Mucosa of stomach (tissue), 1 donor: ENCODE results near the gene TMEM95.
"Not testable (repeated sequence)": the region's sequence is repeated elsewhere in the genome, so short reads cannot be mapped to it uniquely, and the experiment has no call there.

Source experiments
- H3K27me3 ChIP-seq: one replicate; pipeline ENCODE4 v1.7.0; 2013; ENCODE audit warnings: mild to moderate bottlenecking, low read length; ENCODE audit not compliant: control insufficient read depth, insufficient read depth
- H3K36me3 ChIP-seq: one replicate; pipeline ENCODE4 v1.7.0; 2013; ENCODE audit warnings: low read length; ENCODE audit not compliant: control insufficient read depth, insufficient read depth
- H3K4me1 ChIP-seq: one replicate; pipeline ENCODE4 v1.7.0; 2013; ENCODE audit warnings: mild to moderate bottlenecking, low read length; ENCODE audit not compliant: control insufficient read depth, insufficient read depth
- H3K4me3 ChIP-seq: one replicate; pipeline ENCODE4 v1.7.0; 2013; ENCODE audit warnings: low read length
- H3K9ac ChIP-seq: one replicate; pipeline ENCODE4 v1.7.0; 2013; ENCODE audit warnings: mild to moderate bottlenecking, low read length, moderate library complexity
- H3K9me3 ChIP-seq: one replicate; pipeline ENCODE4 v1.7.0; 2013; ENCODE audit warnings: mild to moderate bottlenecking, low read length, moderate library complexity; ENCODE audit not compliant: control insufficient read depth
- donor health status: Pancreatic carcinoma.

Gene TMEM95

DNA sequence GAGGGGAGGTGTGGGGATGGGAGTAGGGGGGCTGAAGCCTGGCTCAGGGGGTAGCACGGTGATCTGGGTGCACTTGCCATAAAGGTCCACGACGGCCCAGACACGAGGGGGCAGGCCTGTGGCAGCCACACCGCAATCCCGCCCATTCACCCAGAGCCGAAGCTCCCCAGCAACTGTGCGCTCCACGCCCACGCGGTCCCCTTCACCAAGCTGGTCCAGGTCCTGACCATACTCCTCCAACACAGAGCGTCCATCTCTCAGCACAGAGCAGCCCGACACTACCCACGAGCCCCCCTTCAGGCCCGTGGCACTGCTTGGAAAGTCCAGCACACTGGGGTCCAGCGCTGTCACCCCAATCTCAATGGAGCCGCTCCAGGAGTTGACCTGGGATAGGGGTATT, 27.5 kb upstream of the TMEM95 start:
- H3K36me3 ChIP-seq, result peaks cover 12% of the 10 kb centered on the region
- H3K4me1 ChIP-seq, result peaks cover 6% of the 10 kb centered on the region
- H3K9me3 ChIP-seq, result no peaks in the 10 kb centered on the region
- no peak overlapping the region for H3K4me3 ChIP-seq
- no peaks in the 10 kb centered on the region for H3K27me3 ChIP-seq
- no peak overlapping the region for H3K9ac ChIP-seq

DNA sequence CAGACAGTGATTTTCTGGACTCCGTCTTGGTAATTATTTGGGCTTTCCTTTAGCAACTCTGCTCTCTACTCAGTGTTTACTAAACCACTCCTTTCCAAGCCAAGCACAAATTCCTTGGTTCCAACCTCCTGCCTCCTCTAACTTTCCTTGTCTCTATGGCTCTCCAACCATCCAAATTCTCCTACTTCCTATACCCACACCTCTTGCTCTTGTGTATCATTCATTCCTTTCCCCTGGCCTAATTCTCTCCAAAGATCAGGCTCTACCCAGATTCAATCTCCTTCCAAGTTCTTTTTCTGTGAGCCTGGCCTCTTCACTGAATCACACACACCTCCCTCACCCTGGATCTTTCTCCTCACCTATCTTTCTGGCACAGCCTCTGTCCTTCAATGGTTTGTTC, 26.9 kb upstream of the TMEM95 start:
- peak overlapping the region; percentile 79 for H3K9ac ChIP-seq
- H3K9me3 ChIP-seq, result no peaks in the 10 kb centered on the region
- peaks cover 12% of the 10 kb centered on the region for H3K36me3 ChIP-seq
- H3K4me3 ChIP-seq, result no peak overlapping the region
- no peaks in the 10 kb centered on the region for H3K27me3 ChIP-seq
- peaks cover 6% of the 10 kb centered on the region for H3K4me1 ChIP-seq

DNA sequence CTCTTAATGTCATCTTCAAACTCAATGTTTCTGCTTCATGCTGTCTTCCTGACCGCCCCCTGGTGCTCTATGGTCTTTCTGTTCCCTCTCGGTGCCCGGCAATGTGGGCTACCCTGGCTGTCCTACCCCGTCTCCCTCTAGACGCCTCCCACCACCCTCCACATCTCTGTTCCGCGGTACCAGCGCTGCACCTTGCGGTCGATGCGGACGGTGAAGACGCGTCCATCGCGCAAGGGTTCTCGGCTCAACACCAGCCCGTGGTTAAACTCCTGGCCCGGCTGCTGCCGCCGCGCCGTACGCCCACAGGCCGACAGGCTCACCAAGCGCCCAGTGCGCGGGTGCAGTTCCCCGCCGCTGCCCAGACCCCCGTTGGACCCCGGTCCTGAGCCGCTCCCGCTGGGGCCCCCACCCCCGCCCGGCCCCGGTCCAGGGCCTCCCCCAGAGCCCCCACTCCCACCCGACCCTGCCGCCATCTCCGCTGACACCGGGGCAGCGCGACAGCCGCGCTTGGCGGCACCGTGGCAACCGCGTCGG, 26.0 kb upstream of the TMEM95 start, which contains the start of gene NEURL4:
TSS of gene NEURL4 (minus strand) at position 496 of the 534 bp plus-strand sequence. CDS start at position 473, 23 bp downstream.
- peaks cover 6% of the 10 kb centered on the region for H3K4me1 ChIP-seq
- H3K9me3 ChIP-seq, result no peaks in the 10 kb centered on the region
- peak within 1 kb of the TSS; percentile 95 for H3K4me3 ChIP-seq
- peak within 1 kb of the TSS; percentile 79 for H3K9ac ChIP-seq
- H3K27me3 ChIP-seq, result no peaks in the 10 kb centered on the region
- H3K36me3 ChIP-seq, result peaks cover 8% of the 10 kb centered on the region

DNA sequence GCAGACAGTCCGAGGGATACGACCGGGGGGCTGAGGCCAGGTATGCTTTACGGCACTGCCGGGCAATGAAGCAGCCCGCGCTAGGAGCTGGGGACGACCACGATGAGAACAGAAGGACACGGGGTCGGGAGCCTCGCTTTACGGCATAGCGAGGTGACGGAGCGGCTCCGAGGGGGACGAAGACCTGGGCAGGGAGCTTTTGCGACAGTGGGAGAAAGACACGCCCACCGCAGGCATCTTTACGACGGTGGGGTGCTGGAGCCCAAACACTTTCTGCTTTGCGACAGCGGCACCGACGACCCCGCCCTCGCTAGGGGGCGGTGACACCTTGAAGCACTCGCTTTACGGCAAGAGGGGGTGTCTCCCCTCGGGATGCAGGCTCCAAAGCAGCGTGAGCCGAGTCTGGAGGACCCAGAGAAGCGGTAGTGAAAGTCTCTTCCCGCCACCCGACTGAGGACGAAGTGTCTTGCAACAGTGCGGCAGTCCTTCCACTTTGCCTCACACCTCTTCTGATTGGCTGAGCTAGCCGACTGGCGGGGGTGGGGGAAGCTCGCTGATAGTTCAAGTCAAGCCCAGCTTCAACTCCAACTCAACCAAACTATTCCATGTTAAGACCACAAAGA, 25.5 kb upstream of the TMEM95 start:
- Histone ChIP-seq H3K4me1 (peaks cover 6% of the 10 kb centered on the region), H3K27me3 (no peaks in the 10 kb centered on the region), H3K9ac (peak overlapping the region; percentile 79), H3K36me3 (peaks cover 4% of the 10 kb centered on the region), H3K4me3 (peak overlapping the region; percentile 95), H3K9me3 (no peaks in the 10 kb centered on the region)

DNA sequence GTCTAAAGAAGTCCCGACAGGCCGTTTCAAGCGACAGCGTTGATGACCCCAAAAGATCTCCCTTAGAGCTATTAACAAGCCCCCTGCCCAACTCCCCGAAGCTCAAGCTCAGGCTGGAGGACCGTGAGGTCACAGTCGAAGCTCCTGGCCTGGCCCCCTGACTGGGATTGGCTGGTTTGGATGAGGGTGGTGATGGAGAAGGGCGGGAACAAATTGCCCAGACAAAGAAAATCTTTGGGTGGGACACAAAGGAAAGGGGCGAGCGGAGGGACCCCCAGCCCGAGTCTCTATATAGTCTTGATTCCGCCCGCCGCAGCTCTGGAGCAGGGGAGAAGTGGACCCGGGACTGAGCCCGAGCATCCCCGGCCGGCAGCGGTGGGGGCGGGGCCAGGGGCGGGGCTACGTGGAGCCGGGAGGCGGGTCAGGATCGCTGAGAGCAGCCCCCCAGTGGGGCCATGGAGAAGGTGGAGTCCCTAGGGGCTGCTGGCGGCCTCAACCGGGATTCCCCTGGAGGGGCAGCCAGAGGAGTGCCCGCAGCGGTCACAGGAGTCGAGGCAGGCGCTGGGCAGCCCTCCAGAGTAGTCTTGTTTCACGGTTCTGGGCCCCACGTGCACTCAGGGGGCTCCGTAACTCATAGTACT, 24.8 kb upstream of the TMEM95 start:
- H3K4me3 ChIP-seq, result peak overlapping the region; percentile 95
- peak overlapping the region; percentile 79 for H3K9ac ChIP-seq
- H3K36me3 ChIP-seq, result no peaks in the 10 kb centered on the region
- H3K4me1 ChIP-seq, result peaks cover 6% of the 10 kb centered on the region
- H3K27me3 ChIP-seq, result no peaks in the 10 kb centered on the region
- H3K9me3 ChIP-seq, result no peaks in the 10 kb centered on the region

DNA sequence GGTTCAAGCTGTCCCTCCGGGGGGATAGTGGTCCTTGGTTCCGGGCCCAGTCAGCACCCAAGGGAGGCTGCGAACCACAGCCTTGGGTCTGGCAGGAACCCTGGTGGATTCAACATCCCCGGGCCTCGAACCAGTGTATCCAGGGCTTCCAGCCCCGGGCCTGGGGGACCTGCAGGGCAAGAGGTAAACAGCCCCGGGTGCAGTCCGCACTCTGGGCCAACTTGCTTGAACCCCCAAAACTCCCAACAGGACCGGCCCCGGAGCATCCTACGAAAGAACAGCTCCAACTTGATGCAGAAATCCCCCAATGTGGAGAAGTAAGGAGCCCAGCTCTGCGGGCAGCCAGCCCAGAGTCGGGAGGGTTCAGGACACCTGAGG, 24.3 kb upstream of the TMEM95 start:
- H3K27me3 ChIP-seq, result no peaks in the 10 kb centered on the region
- no peak overlapping the region for H3K9ac ChIP-seq
- H3K36me3 ChIP-seq, result no peaks in the 10 kb centered on the region
- no peak overlapping the region for H3K4me3 ChIP-seq
- no peaks in the 10 kb centered on the region for H3K9me3 ChIP-seq
- peaks cover 6% of the 10 kb centered on the region for H3K4me1 ChIP-seq

DNA sequence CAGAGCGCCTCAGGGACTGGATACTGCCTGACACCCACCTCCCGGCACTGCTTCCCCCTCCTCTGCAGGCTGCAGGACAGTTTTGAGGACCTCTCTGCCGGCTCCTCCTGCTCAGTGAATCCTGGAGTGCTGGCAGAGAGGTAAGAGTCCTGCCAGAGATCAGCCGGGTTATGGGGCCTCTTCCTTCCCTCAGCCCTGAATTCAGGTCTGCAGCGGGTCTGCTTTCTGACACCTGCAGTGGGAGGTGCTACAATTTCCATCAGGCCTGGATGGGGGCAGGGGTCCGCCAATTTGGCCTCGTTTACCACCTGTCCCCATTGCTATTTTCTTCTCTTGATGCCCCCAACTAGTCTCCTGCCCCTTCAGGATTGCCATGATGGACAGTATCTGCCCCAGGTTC, 22.8 kb upstream of the TMEM95 start:
- no peak overlapping the region for H3K9ac ChIP-seq
- peaks cover 6% of the 10 kb centered on the region for H3K4me1 ChIP-seq
- H3K27me3 ChIP-seq, result peaks cover 11% of the 10 kb centered on the region
- H3K36me3 ChIP-seq, result no peaks in the 10 kb centered on the region
- H3K9me3 ChIP-seq, result no peaks in the 10 kb centered on the region
- H3K4me3 ChIP-seq, result no peak overlapping the region

DNA sequence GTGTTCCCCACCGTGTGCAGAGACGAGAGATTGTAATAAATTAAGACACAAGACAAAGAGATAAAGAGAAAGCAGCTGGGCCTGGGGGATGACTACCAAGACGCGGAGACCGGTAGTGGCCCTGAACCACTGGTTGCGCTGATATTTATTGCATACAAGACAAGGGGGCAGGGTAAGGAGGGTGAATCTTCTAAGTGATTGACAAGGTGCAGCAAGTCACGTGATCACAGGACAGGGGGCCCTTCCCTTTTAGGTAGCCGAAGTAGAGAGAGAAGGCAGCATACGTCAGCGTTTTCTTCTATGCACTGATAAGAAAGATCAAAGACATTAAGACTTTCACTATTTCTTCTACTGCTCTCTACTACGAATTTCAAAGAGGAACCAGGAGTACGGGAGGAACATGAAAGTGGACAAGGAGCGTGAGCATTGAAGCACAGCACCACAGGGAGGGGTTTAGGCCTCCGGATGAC, 22.3 kb upstream of the TMEM95 start:
- H3K9me3 ChIP-seq, H3K4me3 ChIP-seq, H3K9ac ChIP-seq, H3K36me3 ChIP-seq, H3K4me1 ChIP-seq: not testable (repeated sequence)
- H3K27me3 ChIP-seq, result peaks cover 11% of the 10 kb centered on the region

DNA sequence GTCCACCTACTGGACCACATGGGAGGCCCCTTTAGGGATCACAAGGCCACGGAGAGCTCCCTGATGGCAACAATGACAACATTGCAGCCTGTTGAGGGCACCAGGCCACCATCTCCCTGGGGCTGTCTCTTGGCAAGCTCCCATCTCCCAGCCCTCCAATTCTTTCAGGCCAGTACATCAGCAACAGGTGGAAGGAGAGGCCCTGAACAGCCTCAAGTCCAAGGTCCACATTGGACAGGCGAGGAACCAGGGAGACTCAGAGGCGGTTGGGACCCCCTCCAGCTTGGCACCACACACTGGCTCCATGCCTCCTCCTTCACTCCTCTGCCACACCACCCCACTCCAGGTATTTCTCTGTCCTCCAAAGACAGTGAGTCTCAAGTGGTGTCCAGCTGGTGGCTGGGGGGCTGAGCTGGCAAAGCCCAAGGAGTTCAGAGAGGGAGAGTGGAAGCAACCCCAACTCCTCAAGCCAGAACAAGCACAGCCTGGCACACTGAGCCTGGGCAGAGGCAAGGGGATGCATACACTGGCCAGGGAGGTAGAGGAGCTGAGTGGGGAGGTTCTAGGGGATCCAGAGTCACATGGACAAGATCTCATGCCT, 19.9 kb upstream of the TMEM95 start:
- no peaks in the 10 kb centered on the region for H3K4me1 ChIP-seq
- H3K9me3 ChIP-seq, result no peaks in the 10 kb centered on the region
- peaks cover 11% of the 10 kb centered on the region for H3K27me3 ChIP-seq
- H3K9ac ChIP-seq, result no peak overlapping the region
- H3K4me3 ChIP-seq, result no peak overlapping the region
- H3K36me3 ChIP-seq, result no peaks in the 10 kb centered on the region

DNA sequence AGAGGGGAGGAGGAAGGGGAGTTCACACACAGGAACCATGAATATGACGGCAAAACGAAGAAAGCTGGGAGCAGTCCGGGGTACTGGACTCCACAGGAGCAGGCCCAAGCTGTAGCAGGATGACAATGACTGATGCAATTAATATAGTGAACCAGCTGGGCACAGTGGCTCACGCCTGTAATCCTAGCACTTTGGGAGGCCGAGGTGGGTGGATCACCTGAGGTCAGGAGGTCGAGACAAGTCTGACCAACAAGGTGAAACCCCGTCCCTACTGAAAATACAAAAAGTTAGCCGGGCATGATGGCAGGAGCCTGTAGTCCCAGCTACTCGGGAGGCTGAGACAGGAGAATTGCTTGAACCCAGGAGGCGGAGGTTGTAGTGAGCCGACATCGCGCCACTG, 19.2 kb upstream of the TMEM95 start:
- H3K4me3 ChIP-seq, H3K36me3 ChIP-seq, H3K9ac ChIP-seq, H3K4me1 ChIP-seq, H3K9me3 ChIP-seq: not testable (repeated sequence)
- peaks cover 11% of the 10 kb centered on the region for H3K27me3 ChIP-seq

DNA sequence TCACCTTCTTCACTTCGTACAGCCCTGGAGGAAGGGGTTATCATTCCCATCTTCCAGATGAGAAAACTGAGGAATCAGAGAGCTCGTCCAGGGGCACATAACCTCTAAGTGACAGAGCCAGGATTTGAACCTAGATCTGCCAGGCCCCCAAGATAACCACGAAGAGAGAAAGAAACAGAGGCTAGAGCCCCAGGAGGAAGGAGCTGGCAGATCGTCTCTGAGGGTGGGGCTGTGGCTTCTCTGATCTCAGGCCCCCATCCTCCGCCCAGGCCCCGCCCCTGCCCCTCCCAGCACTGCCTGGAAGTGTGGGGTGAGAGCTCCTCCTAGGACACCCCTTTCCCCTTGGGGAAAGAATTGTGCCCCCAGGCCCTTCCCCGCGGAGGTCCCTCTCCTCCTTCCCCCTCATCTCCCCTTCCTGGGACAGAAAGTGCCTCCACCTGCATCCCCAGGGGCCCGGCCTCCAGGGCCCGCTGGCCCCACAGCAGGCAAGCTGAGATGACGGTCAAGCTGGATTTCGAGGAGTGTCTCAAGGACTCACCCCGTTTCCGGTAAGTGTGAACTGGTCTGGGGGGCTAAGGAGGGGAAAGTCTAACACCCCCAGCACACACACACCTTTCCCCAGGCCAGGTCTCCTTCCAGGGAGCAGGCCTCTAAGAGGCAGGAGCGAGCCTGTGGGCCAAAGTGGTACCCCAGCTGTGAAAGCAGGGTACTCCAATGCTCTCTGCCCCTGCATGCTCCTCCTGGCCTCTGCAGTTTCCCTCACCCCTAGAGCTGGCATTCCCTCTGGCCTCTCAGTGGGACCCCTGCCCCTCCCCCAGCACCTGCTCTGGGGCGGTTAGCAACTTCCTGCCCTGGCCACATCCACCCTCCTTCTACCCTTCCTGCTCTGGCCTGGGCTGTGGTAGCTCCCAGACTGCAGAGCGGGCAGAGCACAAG, 18.4 kb upstream of the TMEM95 start, which contains the start of gene ACAP1:
TSS of gene ACAP1 (plus strand) at position 290 of the 936 bp plus-strand sequence. CDS start at position 496, 206 bp downstream.
- H3K9ac ChIP-seq, result peak within 1 kb of the TSS; percentile 12
- peaks cover 11% of the 10 kb centered on the region for H3K27me3 ChIP-seq
- H3K36me3 ChIP-seq, result no peaks in the 10 kb centered on the region
- H3K4me3 ChIP-seq, result no peak within 1 kb of the TSS
- H3K4me1 ChIP-seq, result no peaks in the 10 kb centered on the region
- no peaks in the 10 kb centered on the region for H3K9me3 ChIP-seq
